ENCODE results near the gene GNE. TPM values are rescaled to one million over a fixed set of nuclear protein-coding genes. Genes with fewer than 3 reads are reported as not detected.

The GNE gene
- total and polyA plus RNA-seq, 2 donors from 2014 or later = 10.3 to 48.1 TPM

DNA sequence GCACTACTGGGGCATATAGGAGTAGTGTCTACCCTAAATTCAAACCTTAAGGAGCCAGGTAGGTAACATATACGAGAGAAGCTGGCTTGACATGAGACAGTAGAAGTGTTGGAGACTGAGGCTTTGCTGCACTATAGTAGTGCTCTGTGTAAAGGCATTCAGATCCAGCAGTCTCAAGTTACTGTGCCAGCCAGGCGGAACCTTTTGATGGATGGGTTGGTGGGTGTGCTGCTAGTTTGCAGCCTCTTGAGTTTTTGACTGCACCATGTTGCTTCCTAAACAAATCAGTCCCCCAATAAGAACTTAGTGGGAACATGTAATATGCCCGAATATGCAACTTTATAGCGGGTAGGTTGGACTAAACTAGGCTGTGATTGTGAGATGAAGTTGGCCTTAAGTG, 66.1 kb downstream of the GNE start:
- peak in 4 of 5 donors; percentile 63 to 86 (median 80) for DNase-seq
- peak overlapping the region; percentile 76 to 85 (median 77) for H3K9ac ChIP-seq (ENCODE audit: low read length in 3 of 3)
- peaks cover 12 to 25% (median 15%) of the 10 kb centered on the region in 3 donors for H3K4me1 ChIP-seq (ENCODE audit: control insufficient read depth in 2 of 3, insufficient read depth in 2 of 3, low read depth in 1 of 3, low read length in 3 of 3)
- no peaks in the 10 kb centered on the region for H3K9me3 ChIP-seq (ENCODE audit: control insufficient read depth in 2 of 3, insufficient read depth in 1 of 3, low read length in 3 of 3)
- H3K27me3 ChIP-seq (ENCODE audit: control insufficient read depth, insufficient read depth, low read length) = no peaks in the 10 kb centered on the region
- H3K27ac ChIP-seq (ENCODE audit: low read depth in 2 of 2, low read length in 2 of 2) = no peak overlapping the region
- intact Hi-C loops (cut with DNase I) = no loop called here
- H3K4me3 ChIP-seq (ENCODE audit: low read length in 3 of 3) = peak overlapping the region; percentile 70 to 97 (median 83)
- TF ChIP-seq, protein P1, sequence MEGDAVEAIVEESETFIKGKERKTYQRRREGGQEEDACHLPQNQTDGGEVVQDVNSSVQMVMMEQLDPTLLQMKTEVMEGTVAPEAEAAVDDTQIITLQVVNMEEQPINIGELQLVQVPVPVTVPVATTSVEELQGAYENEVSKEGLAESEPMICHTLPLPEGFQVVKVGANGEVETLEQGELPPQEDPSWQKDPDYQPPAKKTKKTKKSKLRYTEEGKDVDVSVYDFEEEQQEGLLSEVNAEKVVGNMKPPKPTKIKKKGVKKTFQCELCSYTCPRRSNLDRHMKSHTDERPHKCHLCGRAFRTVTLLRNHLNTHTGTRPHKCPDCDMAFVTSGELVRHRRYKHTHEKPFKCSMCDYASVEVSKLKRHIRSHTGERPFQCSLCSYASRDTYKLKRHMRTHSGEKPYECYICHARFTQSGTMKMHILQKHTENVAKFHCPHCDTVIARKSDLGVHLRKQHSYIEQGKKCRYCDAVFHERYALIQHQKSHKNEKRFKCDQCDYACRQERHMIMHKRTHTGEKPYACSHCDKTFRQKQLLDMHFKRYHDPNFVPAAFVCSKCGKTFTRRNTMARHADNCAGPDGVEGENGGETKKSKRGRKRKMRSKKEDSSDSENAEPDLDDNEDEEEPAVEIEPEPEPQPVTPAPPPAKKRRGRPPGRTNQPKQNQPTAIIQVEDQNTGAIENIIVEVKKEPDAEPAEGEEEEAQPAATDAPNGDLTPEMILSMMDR (IDR thresholded peaks at IDR 0.05; ENCODE audit: borderline replicate concordance, extremely low read depth, insufficient read depth) = no peak
- no peaks in the 10 kb centered on the region for H3K36me3 ChIP-seq (ENCODE audit: control insufficient read depth in 2 of 3, insufficient read depth in 3 of 3, low read length in 3 of 3)
- FAIRE-seq = no peak

DNA sequence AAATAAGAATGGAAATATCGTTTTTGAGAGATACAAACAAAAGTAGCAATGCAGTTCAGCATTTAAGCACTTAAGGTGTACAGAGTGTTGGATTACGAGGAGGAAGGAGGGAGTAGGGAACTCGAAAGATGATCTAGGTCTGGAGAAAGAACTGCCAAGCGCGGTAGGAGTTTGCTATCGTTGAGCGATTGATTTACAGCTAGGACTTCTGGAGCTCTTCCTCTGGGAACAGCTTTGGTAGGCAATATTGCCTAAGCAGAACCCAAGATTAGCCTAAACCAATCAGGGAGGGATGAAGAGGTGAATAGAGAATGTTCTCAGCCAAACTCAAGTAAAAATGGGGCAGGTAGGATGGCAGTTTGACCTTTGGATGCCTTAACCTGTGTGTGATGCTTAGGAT, 66.6 kb downstream of the GNE start:
- Histone ChIP-seq H3K4me3 (ENCODE audit: low read length in 3 of 3) (peak overlapping the region; percentile 70 to 97 (median 83)), H3K36me3 (ENCODE audit: control insufficient read depth in 2 of 3, insufficient read depth in 3 of 3, low read length in 3 of 3) (no peaks in the 10 kb centered on the region), H3K9ac (ENCODE audit: low read length in 3 of 3) (peak overlapping the region; percentile 76 to 85 (median 77)), H3K4me1 (ENCODE audit: control insufficient read depth in 2 of 3, insufficient read depth in 2 of 3, low read depth in 1 of 3, low read length in 3 of 3) (peaks cover 12 to 25% (median 15%) of the 10 kb centered on the region in 3 donors), H3K27ac (ENCODE audit: low read depth in 2 of 2, low read length in 2 of 2) (no peak overlapping the region), H3K9me3 (ENCODE audit: control insufficient read depth in 2 of 3, insufficient read depth in 1 of 3, low read length in 3 of 3) (no peaks in the 10 kb centered on the region), H3K27me3 (ENCODE audit: control insufficient read depth, insufficient read depth, low read length) (no peaks in the 10 kb centered on the region)
- peak in 3 of 5 donors; percentile 35 to 72 (median 69) for DNase-seq
- TF ChIP-seq, protein P1 (IDR thresholded peaks at IDR 0.05; ENCODE audit: borderline replicate concordance, extremely low read depth, insufficient read depth) = no peak
- FAIRE-seq = no peak
- intact Hi-C loops (cut with DNase I) = no loop called here

DNA sequence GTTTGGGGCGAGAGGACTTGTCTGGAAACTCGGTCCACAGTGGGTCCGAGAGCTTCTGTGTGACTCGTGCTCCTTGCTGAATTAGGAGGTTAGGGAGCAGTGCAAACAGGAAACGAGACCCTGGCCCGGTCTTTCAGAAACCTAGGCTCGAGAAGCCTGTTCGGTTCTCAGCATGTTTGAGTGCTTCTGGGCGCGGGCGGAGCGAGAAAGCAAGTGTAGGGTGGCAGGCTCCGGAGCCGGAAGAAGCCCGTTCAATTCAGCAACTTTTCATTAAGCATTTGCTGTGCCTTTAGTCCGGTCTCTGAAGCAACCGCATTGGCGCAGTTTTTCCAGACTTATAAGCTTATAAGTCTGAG, 67.0 kb downstream of the GNE start:
- DNase-seq = peak in 1 of 5 donors; percentile 44
- H3K4me1 ChIP-seq (ENCODE audit: control insufficient read depth in 2 of 3, insufficient read depth in 2 of 3, low read depth in 1 of 3, low read length in 3 of 3) = peaks cover 12 to 25% (median 15%) of the 10 kb centered on the region in 3 donors
- FAIRE-seq = no peak
- no peaks in the 10 kb centered on the region for H3K9me3 ChIP-seq (ENCODE audit: control insufficient read depth in 2 of 3, insufficient read depth in 1 of 3, low read length in 3 of 3)
- TF ChIP-seq, protein P1 (IDR thresholded peaks at IDR 0.05; ENCODE audit: borderline replicate concordance, extremely low read depth, insufficient read depth) = no peak
- H3K9ac ChIP-seq (ENCODE audit: low read length in 3 of 3) = peak overlapping the region; percentile 76 to 85 (median 77)
- no peaks in the 10 kb centered on the region for H3K36me3 ChIP-seq (ENCODE audit: control insufficient read depth in 2 of 3, insufficient read depth in 3 of 3, low read length in 3 of 3)
- H3K27me3 ChIP-seq (ENCODE audit: control insufficient read depth, insufficient read depth, low read length) = no peaks in the 10 kb centered on the region
- peak overlapping the region; percentile 77 to 94 for H3K27ac ChIP-seq (ENCODE audit: low read depth in 2 of 2, low read length in 2 of 2)
- peak overlapping the region; percentile 70 to 97 (median 83) for H3K4me3 ChIP-seq (ENCODE audit: low read length in 3 of 3)
- intact Hi-C loops (cut with DNase I) = no loop called here

All from kidney (tissue), 14 donors.